Mesenchymal stem cell (in vitro differentiated cells and primary cell): Measurements from ENCODE around the gene ESR1.
"Not testable (repeated sequence)": the region's sequence is repeated elsewhere in the genome, so short reads cannot be mapped to it uniquely, and the experiment has no call there.

Experiments used
- DNase-seq: peaks from one replicate; pipeline ENCODE4 v3.0.0-alpha.2; 2013
- H2AFZ ChIP-seq: one replicate; pipeline ENCODE4 v1.6.1; 2013; ENCODE audit warnings: low read depth, mild to moderate bottlenecking, control low read depth, inconsistent platforms, low read length, moderate library complexity
- H2AK5ac ChIP-seq: 2 replicates; pipeline ENCODE4 v1.6.1; 2013; ENCODE audit warnings: low read length, moderate library complexity, mild to moderate bottlenecking, inconsistent platforms; ENCODE audit not compliant: severe bottlenecking
- H2BK120ac ChIP-seq: one replicate; pipeline ENCODE4 v1.6.1; 2013; ENCODE audit warnings: low read depth, mild to moderate bottlenecking, inconsistent platforms, low read length, moderate library complexity
- H2BK12ac ChIP-seq, 2 experiments: one replicate each; pipeline ENCODE4 v1.6.1; 2013; ENCODE audit warnings: inconsistent platforms in 2 of 2, low read length in 2 of 2, mild to moderate bottlenecking in 2 of 2, moderate library complexity in 2 of 2, control low read depth in 1 of 2
- H2BK15ac ChIP-seq: one replicate; pipeline ENCODE4 v1.6.1; 2013; ENCODE audit warnings: mild to moderate bottlenecking, low read depth, inconsistent platforms; ENCODE audit not compliant: poor library complexity, severe bottlenecking
- H2BK5ac ChIP-seq: 2 replicates; pipeline ENCODE4 v1.6.1; 2013; ENCODE audit warnings: low read depth, mild to moderate bottlenecking, low read length, control low read depth, inconsistent platforms; ENCODE audit not compliant: poor library complexity, severe bottlenecking
- H3K14ac ChIP-seq, 2 experiments: one replicate each; pipeline ENCODE4 v1.6.1; 2013; ENCODE audit warnings: inconsistent platforms in 2 of 2, low read length in 2 of 2, control low read depth in 1 of 2, mild to moderate bottlenecking in 1 of 2, moderate library complexity in 1 of 2
- H3K18ac ChIP-seq, 2 experiments: one replicate each; pipeline ENCODE4 v1.6.1; 2013; ENCODE audit warnings: inconsistent platforms in 2 of 2, low read length in 2 of 2, control low read depth in 1 of 2, low read depth in 1 of 2, mild to moderate bottlenecking in 1 of 2
- H3K23ac ChIP-seq, 2 experiments: one replicate each; pipeline ENCODE4 v1.6.1; 2013; ENCODE audit warnings: inconsistent platforms in 2 of 2, low read length in 2 of 2, mild to moderate bottlenecking in 2 of 2, moderate library complexity in 2 of 2, control low read depth in 1 of 2
- H3K27ac ChIP-seq: 2 replicates; pipeline ENCODE4 v1.5.1; 2013; ENCODE audit warnings: mild to moderate bottlenecking, moderate library complexity, low read length, control low read depth, inconsistent platforms; ENCODE audit not compliant: poor library complexity, severe bottlenecking
- H3K27me3 ChIP-seq, 2 experiments: 2 replicates each; pipeline versions ENCODE4 v1.6.1 to v1.7.0; 2013; ENCODE audit warnings: low read length in 2 of 2, mild to moderate bottlenecking in 2 of 2, moderate library complexity in 2 of 2, control low read depth in 1 of 2, inconsistent platforms in 1 of 2; ENCODE audit not compliant: control insufficient read depth in 1 of 2, insufficient read depth in 1 of 2
- H3K36me3 ChIP-seq, 2 experiments: 2 replicates each; pipeline versions ENCODE4 v1.6.1 to v1.7.0; 2013; ENCODE audit warnings: low read length in 2 of 2, control low read depth in 1 of 2, inconsistent platforms in 1 of 2, low read depth in 1 of 2, mild to moderate bottlenecking in 1 of 2; ENCODE audit not compliant: insufficient read depth in 2 of 2, control insufficient read depth in 1 of 2
- H3K4ac ChIP-seq, 2 experiments: one replicate each; pipeline ENCODE4 v1.6.1; 2013; ENCODE audit warnings: inconsistent platforms in 2 of 2, low read length in 2 of 2, mild to moderate bottlenecking in 2 of 2, moderate library complexity in 2 of 2, control low read depth in 1 of 2, low read depth in 1 of 2
- H3K4me1 ChIP-seq: 2 replicates; pipeline ENCODE4 v1.6.1; 2013; ENCODE audit warnings: low read depth, low read length, control low read depth; ENCODE audit not compliant: control insufficient read depth, insufficient read depth
- H3K4me2 ChIP-seq: 2 replicates; pipeline ENCODE4 v1.6.1; 2013; ENCODE audit warnings: low read length, mild to moderate bottlenecking, inconsistent platforms; ENCODE audit not compliant: poor library complexity, severe bottlenecking
- H3K4me3 ChIP-seq, 2 experiments: 2 replicates each; pipeline versions ENCODE4 v1.5.1 to v1.7.0; 2013; ENCODE audit warnings: low read length in 2 of 2, mild to moderate bottlenecking in 2 of 2, control low read depth in 1 of 2, low read depth in 1 of 2; ENCODE audit not compliant: insufficient read depth in 1 of 2
- H3K79me1 ChIP-seq: replicated peaks from 2 replicates; pipeline ENCODE4 v1.6.1; 2013; ENCODE audit warnings: mild to moderate bottlenecking, control low read depth, low read length, inconsistent platforms; ENCODE audit not compliant: poor library complexity, severe bottlenecking
- H3K9ac ChIP-seq: 2 replicates; pipeline ENCODE4 v1.7.0; 2013; ENCODE audit warnings: mild to moderate bottlenecking, low read length, moderate library complexity
- H3K9me3 ChIP-seq: 2 replicates; pipeline ENCODE4 v1.7.0; 2013; ENCODE audit warnings: mild to moderate bottlenecking, low read length; ENCODE audit not compliant: control insufficient read depth
- H4K8ac ChIP-seq: one replicate; pipeline ENCODE4 v1.6.1; 2013; ENCODE audit warnings: inconsistent platforms, mild to moderate bottlenecking, low read length, moderate library complexity
- H4K91ac ChIP-seq: one replicate; pipeline ENCODE4 v1.6.1; 2013; ENCODE audit warnings: mild to moderate bottlenecking, low read length, inconsistent platforms
- WGBS: methylation state at CpG from one replicate; pipeline ENCODE4 v1.1.7; 2013; ENCODE audit warnings: mixed read lengths; 5-methylcytosine and 5-hydroxymethylcytosine counted together

Gene ESR1

GRCh38 chr6:151962246-151962846 lies 154.9 kb downstream of the ESR1 start:
- no peak overlapping the region for H3K27ac ChIP-seq
- WGBS = 69% methylated on average over 5 of the region's 5 CpGs
- no peak overlapping the region for H3K23ac ChIP-seq
- H3K79me1 ChIP-seq = no peaks in the 10 kb centered on the region
- no peak for DNase-seq
- no peak overlapping the region for H2AFZ ChIP-seq
- H3K4me1 ChIP-seq = no peaks in the 10 kb centered on the region
- no peaks in the 10 kb centered on the region for H3K9me3 ChIP-seq
- H4K8ac ChIP-seq = no peak overlapping the region
- no peak overlapping the region for H2BK5ac ChIP-seq
- H3K4ac ChIP-seq = no peak overlapping the region
- no peak overlapping the region for H2AK5ac ChIP-seq
- no peak overlapping the region for H3K14ac ChIP-seq
- no peaks in the 10 kb centered on the region for H3K36me3 ChIP-seq
- no peak overlapping the region for H4K91ac ChIP-seq
- no peak overlapping the region for H2BK12ac ChIP-seq
- no peak overlapping the region for H3K18ac ChIP-seq
- H3K4me3 ChIP-seq = no peak overlapping the region
- H3K4me2 ChIP-seq = no peak overlapping the region
- no peak overlapping the region for H3K9ac ChIP-seq
- no peaks in the 10 kb centered on the region for H3K27me3 ChIP-seq
- H2BK15ac ChIP-seq = no peak overlapping the region
- H2BK120ac ChIP-seq = no peak overlapping the region

- Histone ChIP-seq H3K9ac (no peak overlapping the region), H3K27ac (no peak overlapping the region), H2AFZ (no peak overlapping the region), H4K91ac (no peak overlapping the region), H3K79me1 (no peaks in the 10 kb centered on the region), H2BK15ac (no peak overlapping the region), H3K23ac (no peak overlapping the region), H3K14ac (no peak overlapping the region), H4K8ac (no peak overlapping the region), H3K4me3 (no peak overlapping the region), H3K9me3 (no peaks in the 10 kb centered on the region), H3K4ac (no peak overlapping the region), H2AK5ac (no peak overlapping the region), H3K18ac (no peak overlapping the region), H3K4me1 (no peaks in the 10 kb centered on the region), H3K36me3 (no peaks in the 10 kb centered on the region), H2BK12ac (no peak overlapping the region), H2BK5ac (no peak overlapping the region), H2BK120ac (no peak overlapping the region), H3K27me3 (no peaks in the 10 kb centered on the region), H3K4me2 (no peak overlapping the region)
- no peak for DNase-seq
- WGBS = no CpG with 5 or more reads among the region's 2 CpGs
These were observed 155.5 kb downstream of the ESR1 start for GRCh38 chr6:151963001-151963400.

GRCh38 chr6:151964412-151964811 lies 156.9 kb downstream of the ESR1 start:
- H3K9ac ChIP-seq, H3K36me3 ChIP-seq, H2AFZ ChIP-seq, H2AK5ac ChIP-seq, H3K4ac ChIP-seq, H2BK5ac ChIP-seq, H3K14ac ChIP-seq, H3K79me1 ChIP-seq, H4K91ac ChIP-seq, H3K23ac ChIP-seq, H3K4me1 ChIP-seq, H2BK15ac ChIP-seq, H3K18ac ChIP-seq, H3K4me2 ChIP-seq, H2BK12ac ChIP-seq, H3K9me3 ChIP-seq, H3K27me3 ChIP-seq, H2BK120ac ChIP-seq, DNase-seq, H3K4me3 ChIP-seq, H3K27ac ChIP-seq, H4K8ac ChIP-seq: not testable (repeated sequence)
- 95% methylated on average over 4 of the region's 4 CpGs for WGBS

- no peak overlapping the region for H3K4ac ChIP-seq
- no peak overlapping the region for H2BK120ac ChIP-seq
- no peak overlapping the region for H2AFZ ChIP-seq
- no peak overlapping the region for H2AK5ac ChIP-seq
- no peak overlapping the region for H3K4me2 ChIP-seq
- H2BK15ac ChIP-seq = no peak overlapping the region
- no peak overlapping the region for H3K9ac ChIP-seq
- H3K14ac ChIP-seq = no peak overlapping the region
- no peak overlapping the region for H3K4me3 ChIP-seq
- no peak for DNase-seq
- H3K23ac ChIP-seq = no peak overlapping the region
- H3K18ac ChIP-seq = no peak overlapping the region
- H4K8ac ChIP-seq = no peak overlapping the region
- WGBS = 92% methylated on average over 3 of the region's 4 CpGs
- no peaks in the 10 kb centered on the region for H3K79me1 ChIP-seq
- H3K36me3 ChIP-seq = no peaks in the 10 kb centered on the region
- H3K27me3 ChIP-seq = no peaks in the 10 kb centered on the region
- H3K4me1 ChIP-seq = no peaks in the 10 kb centered on the region
- no peak overlapping the region for H2BK5ac ChIP-seq
- H2BK12ac ChIP-seq = no peak overlapping the region
- no peak overlapping the region for H4K91ac ChIP-seq
- H3K9me3 ChIP-seq = no peaks in the 10 kb centered on the region
- no peak overlapping the region for H3K27ac ChIP-seq
These were observed 166.7 kb downstream of the ESR1 start for GRCh38 chr6:151974061-151974617.
